IMR-90 (cell line): ENCODE data around the gene TNS3. TPM values are rescaled to one million over a fixed set of nuclear protein-coding genes. Genes with fewer than 3 reads are reported as not detected.

Experiments
- ATAC-seq: fragments of 200-7000 bp; cut with Tn5 transposase; 2 replicates; pipeline ENCODE4 v1.9.1; 2020; ENCODE audit warnings: low read depth, mild to moderate bottlenecking, moderate library complexity
- BruUV-seq: library from RNA; stranded (reverse); fragments of 400-500 nt; replicated peaks from 2 replicates; lab custom pipeline; 2021; lab: Mats Ljungman, UMichigan
- CTCF ChIA-PET: fragments of 300-600 bp; formaldehyde crosslinking; extraction: SDS; loops from one replicate; lab custom pipeline; 2021; ENCODE audit warnings: antibody characterized with exemption; lab: Yijun Ruan, JAX
- POLR2A ChIA-PET: fragments of 300-600 bp; sonication (Branson Sonifier 250); formaldehyde crosslinking; loops from one replicate; lab custom pipeline; 2022; ENCODE audit warnings: antibody characterized with exemption; ENCODE audit not compliant: unreplicated experiment; lab: Charles Lee
- DNase-seq: peaks from one replicate; pipeline ENCODE4 v3.0.0; 2013
- H2AFZ ChIP-seq: replicated peaks from 2 replicates; pipeline ENCODE3; 2013; ENCODE audit warnings: low read length, mild to moderate bottlenecking; ENCODE audit not compliant: poor library complexity
- H2AK5ac ChIP-seq: 2 replicates; pipeline ENCODE4 v1.6.1; 2013; ENCODE audit warnings: low read depth, low read length, inconsistent platforms
- H2AK9ac ChIP-seq: replicated peaks from 2 replicates; pipeline ENCODE3; 2013; ENCODE audit warnings: mild to moderate bottlenecking, low read depth, low read length, moderate library complexity; ENCODE audit not compliant: poor library complexity
- H2BK120ac ChIP-seq: 2 replicates; pipeline ENCODE4 v1.6.1; 2013; ENCODE audit warnings: low read depth, low read length, inconsistent platforms
- H2BK15ac ChIP-seq: 3 replicates; pipeline ENCODE4 v1.6.1; 2013; ENCODE audit warnings: low read depth, low read length, inconsistent platforms
- H2BK20ac ChIP-seq: 2 replicates; pipeline ENCODE4 v1.6.1; 2013; ENCODE audit warnings: low read depth, mild to moderate bottlenecking, inconsistent platforms, low read length, moderate library complexity
- H2BK5ac ChIP-seq: 2 replicates; pipeline ENCODE4 v1.6.1; 2013; ENCODE audit warnings: mild to moderate bottlenecking, low read depth, low read length, inconsistent platforms; ENCODE audit not compliant: poor library complexity, severe bottlenecking
- H3K14ac ChIP-seq: replicated peaks from 2 replicates; pipeline ENCODE4 v1.6.1; 2013; ENCODE audit warnings: low read depth, low read length, inconsistent platforms
- H3K18ac ChIP-seq: 2 replicates; pipeline ENCODE4 v1.6.1; 2013; ENCODE audit warnings: low read depth, low read length, control low read depth
- H3K23ac ChIP-seq: 2 replicates; pipeline ENCODE4 v1.6.1; 2013; ENCODE audit warnings: low read depth, low read length, inconsistent platforms
- H3K27ac ChIP-seq: 2 replicates; pipeline ENCODE4 v1.5.1; 2013; ENCODE audit warnings: mild to moderate bottlenecking, control low read depth, low read length; ENCODE audit not compliant: insufficient read depth
- H3K27me3 ChIP-seq: 2 replicates; pipeline ENCODE4 v1.6.1; 2013; ENCODE audit warnings: low read length; ENCODE audit not compliant: control insufficient read depth, insufficient read depth
- H3K36me3 ChIP-seq: 2 replicates; pipeline ENCODE4 v1.6.1; 2013; ENCODE audit warnings: low read length, mixed read lengths; ENCODE audit not compliant: control insufficient read depth, insufficient read depth
- H3K4ac ChIP-seq: 2 replicates; pipeline ENCODE4 v1.6.1; 2013; ENCODE audit warnings: low read depth, low read length, inconsistent platforms
- H3K4me1 ChIP-seq: 2 replicates; pipeline ENCODE4 v1.6.1; 2013; ENCODE audit warnings: low read length, mixed read lengths; ENCODE audit not compliant: control insufficient read depth, insufficient read depth
- H3K4me2 ChIP-seq: 2 replicates; pipeline ENCODE4 v1.6.1; 2013; ENCODE audit warnings: low read depth, mild to moderate bottlenecking, control low read depth, low read length, moderate library complexity
- H3K4me3 ChIP-seq: 2 replicates; pipeline ENCODE4 v1.5.1; 2013; ENCODE audit warnings: low read depth, mild to moderate bottlenecking, control low read depth, low read length, moderate library complexity; ENCODE audit not compliant: insufficient read depth
- H3K56ac ChIP-seq: 2 replicates; pipeline ENCODE4 v1.6.1; 2013; ENCODE audit warnings: low read length, inconsistent platforms; ENCODE audit not compliant: insufficient read depth; ENCODE audit errors: extremely low read depth
- H3K79me1 ChIP-seq, 2 experiments: 2 replicates each; pipeline ENCODE4 v1.6.1; 2013; ENCODE audit warnings: low read length in 2 of 2, inconsistent platforms in 1 of 2, low read depth in 1 of 2
- H3K9ac ChIP-seq: 2 replicates; pipeline ENCODE4 v1.6.1; 2013; ENCODE audit warnings: low read depth, low read length, control low read depth
- H3K9me1 ChIP-seq: 2 replicates; pipeline ENCODE4 v1.6.1; 2013; ENCODE audit warnings: low read length, inconsistent platforms; ENCODE audit not compliant: insufficient read depth
- H3K9me3 ChIP-seq: 2 replicates; pipeline ENCODE4 v1.6.1; 2013; ENCODE audit warnings: low read length; ENCODE audit not compliant: control insufficient read depth, insufficient read depth
- H4K20me1 ChIP-seq: 2 replicates; pipeline ENCODE4 v1.6.1; 2013; ENCODE audit warnings: low read length, inconsistent platforms; ENCODE audit not compliant: insufficient read depth
- H4K5ac ChIP-seq: 2 replicates; pipeline ENCODE4 v1.6.1; 2013; ENCODE audit warnings: mild to moderate bottlenecking, low read depth, low read length, control low read depth
- H4K8ac ChIP-seq, 2 experiments: 2 replicates each; pipeline ENCODE4 v1.6.1; 2013; ENCODE audit warnings: low read depth in 2 of 2, low read length in 2 of 2, control low read depth in 1 of 2, inconsistent platforms in 1 of 2
- H4K91ac ChIP-seq: 2 replicates; pipeline ENCODE4 v1.6.1; 2013; ENCODE audit warnings: low read depth, low read length, inconsistent platforms; ENCODE audit not compliant: insufficient read depth
- BHLHE40 ChIP-seq: fragments of 150-350 bp; IDR thresholded peaks from 2 replicates; pipeline ENCODE4 v1.6.1; 2016; ENCODE audit warnings: mild to moderate bottlenecking, low read depth, low read length
- CHD1 ChIP-seq: IDR thresholded peaks from 2 replicates; pipeline ENCODE4 v1.6.1; 2012; ENCODE audit warnings: low read depth, low read length, improper control_type of control experiment
- FOS ChIP-seq: fragments of 150-350 bp; IDR thresholded peaks from 2 replicates; pipeline ENCODE4 v1.6.1; 2016; ENCODE audit warnings: low read depth, low read length
- MAZ ChIP-seq: IDR thresholded peaks from 2 replicates; pipeline ENCODE4 v1.6.1; 2012; ENCODE audit warnings: low read depth, mild to moderate bottlenecking, low read length, improper control_type of control experiment, moderate library complexity, borderline replicate concordance
- MXI1 ChIP-seq: IDR thresholded peaks from 2 replicates; pipeline ENCODE4 v1.6.1; 2012; ENCODE audit warnings: low read depth, mild to moderate bottlenecking, low read length, moderate library complexity, borderline replicate concordance
- NFE2L2 ChIP-seq: fragments of 150-350 bp; IDR thresholded peaks from 2 replicates; pipeline ENCODE4 v1.6.1; 2016; ENCODE audit warnings: low read depth, mild to moderate bottlenecking, low read length
- POLR2A ChIP-seq: IDR thresholded peaks from 2 replicates; pipeline ENCODE4 v1.6.1; 2012; ENCODE audit warnings: mild to moderate bottlenecking, low read depth, low read length
- RAD21 ChIP-seq: IDR thresholded peaks from 2 replicates; pipeline ENCODE4 v1.6.1; 2012; ENCODE audit warnings: low read length, improper control_type of control experiment
- RCOR1 ChIP-seq: IDR thresholded peaks from 2 replicates; pipeline ENCODE4 v1.6.1; 2012; ENCODE audit warnings: mild to moderate bottlenecking, low read length, improper control_type of control experiment; ENCODE audit not compliant: insufficient replicate concordance
- RFX5 ChIP-seq: IDR thresholded peaks from 2 replicates; pipeline ENCODE4 v1.8.0; 2012; ENCODE audit warnings: low read depth, mild to moderate bottlenecking, low read length, moderate library complexity
- USF2 ChIP-seq: fragments of 150-350 bp; IDR thresholded peaks from 2 replicates; pipeline ENCODE4 v1.6.1; 2017; ENCODE audit warnings: mild to moderate bottlenecking, antibody characterized with exemption, low read length, low read depth
- WGBS, 2 experiments: methylation state at CpG; one replicate each; pipeline versions ENCODE4 v1.1.5 to v1.1.7; 2013; ENCODE audit warnings: missing lambda C conversion rate in 2 of 2; ENCODE audit not compliant: insufficient read length in 1 of 2; ENCODE audit errors: extremely low coverage in 2 of 2; 5-methylcytosine and 5-hydroxymethylcytosine counted together
- dilution Hi-C: fragments of 300-500 bp; cut with HindIII; formaldehyde crosslinking; loops from one replicate; pipeline ENCODE4 v1.14.3; 2018; ENCODE audit warnings: low sequenced_read_pairs; ENCODE audit not compliant: unreplicated experiment
- in situ Hi-C: fragments of 300-500 bp; cut with MboI; formaldehyde crosslinking; loops from 3 replicates; pipeline ENCODE4 v1.14.3; 2019; ENCODE audit warnings: low sequenced_read_pairs, inconsistent platforms, mixed read lengths
- intact Hi-C: fragments of 100-400 bp; cut with micrococcal nuclease; formaldehyde crosslinking; loops from 2 replicates; pipeline ENCODE4 v1.10.0; 2022
- polyA plus RNA-seq, 3 experiments: library from polyadenylated mRNA; depleted of rRNA; stranded (reverse); fragments of >200 nt; gene quantifications; 2 replicates each; pipeline ENCODE4 v1.2.3, GENCODE V29; 2012; ENCODE audit warnings: low replicate concordance in 1 of 3
- total RNA-seq: library from RNA; depleted of rRNA; stranded (reverse); fragments of >200 nt; gene quantifications from 2 replicates; pipeline ENCODE4 v1.2.3, GENCODE V29; 2012
- TF ChIP-seq, protein P1 (sequence below): fragments of 150-350 bp; IDR thresholded peaks from 2 replicates; pipeline ENCODE4 v1.6.1; 2016; ENCODE audit warnings: low read depth, mild to moderate bottlenecking, low read length, moderate library complexity, borderline replicate concordance

The TNS3 gene
- total and polyA plus RNA-seq, 2 of the 4 experiments (the other 2 are of a cell fraction) = 64.3 to 79.2 TPM

GRCh38 chr7:47546171-47546570 is 35.7 kb downstream of the TNS3 start:
- CTCF ChIA-PET = no interaction called here
- Histone ChIP-seq H3K18ac (no peak overlapping the region), H3K4ac (no peak overlapping the region), H3K79me1 (peaks cover 54 to 91% of the 10 kb centered on the region in 2 experiments), H3K4me2 (no peak overlapping the region), H4K8ac (no peak overlapping the region), H2BK20ac (no peak overlapping the region), H3K9me3 (no peaks in the 10 kb centered on the region), H2BK15ac (no peak overlapping the region), H2AK9ac (no peak overlapping the region), H2BK5ac (no peak overlapping the region), H4K91ac (no peak overlapping the region), H4K20me1 (peaks cover 83% of the 10 kb centered on the region), H3K23ac (no peak overlapping the region), H3K4me1 (peaks cover 12% of the 10 kb centered on the region; the same call in 1 of the 2 replicates), H3K14ac (no peak overlapping the region), H4K5ac (no peak overlapping the region), H2AFZ (no peak overlapping the region), H2AK5ac (no peak overlapping the region; the same call in 1 of the 2 replicates), H3K9ac (no peak overlapping the region), H3K36me3 (peaks cover 16% of the 10 kb centered on the region), H3K56ac (no peak overlapping the region), H2BK120ac (no peak overlapping the region), H3K4me3 (no peak overlapping the region), H3K9me1 (peaks cover 56% of the 10 kb centered on the region), H3K27ac (no peak overlapping the region), H3K27me3 (no peaks in the 10 kb centered on the region)
- DNase-seq (no peak), ATAC-seq (no peak)
- 89% methylated on average over 7 of the region's 14 CpGs; no CpG with 5 or more reads in 1 of the 2 experiments for WGBS, 2 experiments
- in situ Hi-C loops = no loop called here
- intact Hi-C loops = no loop called here
- no peak for TF ChIP-seq CHD1
- no peak for TF ChIP-seq MXI1
- no peak for TF ChIP-seq USF2
- TF ChIP-seq FOS = no peak
- TF ChIP-seq BHLHE40 = no peak
- TF ChIP-seq, protein P1, sequence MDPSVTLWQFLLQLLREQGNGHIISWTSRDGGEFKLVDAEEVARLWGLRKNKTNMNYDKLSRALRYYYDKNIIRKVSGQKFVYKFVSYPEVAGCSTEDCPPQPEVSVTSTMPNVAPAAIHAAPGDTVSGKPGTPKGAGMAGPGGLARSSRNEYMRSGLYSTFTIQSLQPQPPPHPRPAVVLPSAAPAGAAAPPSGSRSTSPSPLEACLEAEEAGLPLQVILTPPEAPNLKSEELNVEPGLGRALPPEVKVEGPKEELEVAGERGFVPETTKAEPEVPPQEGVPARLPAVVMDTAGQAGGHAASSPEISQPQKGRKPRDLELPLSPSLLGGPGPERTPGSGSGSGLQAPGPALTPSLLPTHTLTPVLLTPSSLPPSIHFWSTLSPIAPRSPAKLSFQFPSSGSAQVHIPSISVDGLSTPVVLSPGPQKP = no peak
- no peak for TF ChIP-seq RCOR1
- TF ChIP-seq MAZ = no peak
- TF ChIP-seq RFX5 = no peak
- TF ChIP-seq RAD21 = no peak
- no peak for TF ChIP-seq NFE2L2
- TF ChIP-seq POLR2A = no peak
- POLR2A ChIA-PET = no interaction called here
- dilution Hi-C loops = no loop called here
- BruUV-seq = no TSS peak
